Epithelial cell of esophagus (primary cell): ENCODE results near the gene ITGBL1.

Source experiments
- DNase-seq: peaks from one replicate; pipeline ENCODE4 v3.0.0; 2010; ENCODE audit warnings: low read depth
- H3K4me3 ChIP-seq: 2 replicates; pipeline ENCODE4 v1.5.1; 2011; ENCODE audit warnings: mild to moderate bottlenecking, low read length, control low read depth
- TF ChIP-seq, protein P1 (sequence below): IDR thresholded peaks from 2 replicates; pipeline ENCODE4 v1.5.1; 2011; ENCODE audit warnings: low read depth, mild to moderate bottlenecking, low read length, control low read depth, inconsistent platforms; ENCODE audit not compliant: insufficient read depth; ENCODE audit errors: missing control alignments

Gene ITGBL1

DNA sequence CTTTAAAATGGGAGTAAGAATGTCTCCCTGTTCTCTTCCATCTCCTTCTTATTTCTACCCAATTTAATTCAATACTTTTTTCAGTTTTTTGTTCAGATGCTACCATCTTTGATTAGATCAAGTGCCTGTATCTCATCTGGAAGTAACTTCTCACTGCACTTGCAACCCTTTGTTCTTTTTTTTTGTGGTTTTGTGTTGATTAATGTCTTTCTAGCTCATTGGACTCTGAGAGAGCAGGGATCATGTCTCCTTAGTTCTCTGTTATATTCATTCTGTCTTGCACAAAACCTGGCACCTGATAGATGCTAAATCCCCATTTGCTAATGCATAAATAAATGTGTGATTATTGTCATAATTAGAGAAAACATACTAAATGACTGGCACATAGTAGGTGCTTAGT lies 834 bp upstream of the ITGBL1 start:
- TF ChIP-seq, protein P1, sequence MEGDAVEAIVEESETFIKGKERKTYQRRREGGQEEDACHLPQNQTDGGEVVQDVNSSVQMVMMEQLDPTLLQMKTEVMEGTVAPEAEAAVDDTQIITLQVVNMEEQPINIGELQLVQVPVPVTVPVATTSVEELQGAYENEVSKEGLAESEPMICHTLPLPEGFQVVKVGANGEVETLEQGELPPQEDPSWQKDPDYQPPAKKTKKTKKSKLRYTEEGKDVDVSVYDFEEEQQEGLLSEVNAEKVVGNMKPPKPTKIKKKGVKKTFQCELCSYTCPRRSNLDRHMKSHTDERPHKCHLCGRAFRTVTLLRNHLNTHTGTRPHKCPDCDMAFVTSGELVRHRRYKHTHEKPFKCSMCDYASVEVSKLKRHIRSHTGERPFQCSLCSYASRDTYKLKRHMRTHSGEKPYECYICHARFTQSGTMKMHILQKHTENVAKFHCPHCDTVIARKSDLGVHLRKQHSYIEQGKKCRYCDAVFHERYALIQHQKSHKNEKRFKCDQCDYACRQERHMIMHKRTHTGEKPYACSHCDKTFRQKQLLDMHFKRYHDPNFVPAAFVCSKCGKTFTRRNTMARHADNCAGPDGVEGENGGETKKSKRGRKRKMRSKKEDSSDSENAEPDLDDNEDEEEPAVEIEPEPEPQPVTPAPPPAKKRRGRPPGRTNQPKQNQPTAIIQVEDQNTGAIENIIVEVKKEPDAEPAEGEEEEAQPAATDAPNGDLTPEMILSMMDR: no peak
- H3K4me3 ChIP-seq: no peak overlapping the region
- DNase-seq: no peak

DNA sequence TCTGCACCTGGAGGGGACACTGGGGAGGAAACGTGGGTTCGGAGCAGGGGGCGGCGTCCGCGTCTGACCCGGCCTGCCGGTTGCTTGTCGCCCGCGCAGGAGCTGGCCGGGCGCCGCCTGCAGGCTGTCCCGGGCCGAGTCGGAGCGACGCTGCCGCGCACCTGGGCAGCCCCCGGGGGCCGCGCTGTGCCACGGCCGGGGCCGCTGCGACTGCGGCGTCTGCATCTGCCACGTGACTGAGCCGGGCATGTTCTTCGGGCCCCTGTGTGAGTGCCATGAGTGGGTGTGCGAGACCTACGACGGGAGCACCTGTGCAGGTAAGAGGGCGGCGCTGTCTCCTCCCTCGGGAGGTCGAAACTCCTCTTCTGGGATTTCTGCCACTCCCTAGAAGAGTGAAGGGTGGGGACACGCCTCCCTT lies 1.3 kb downstream of the ITGBL1 start:
- peak overlapping the region; percentile 33 for H3K4me3 ChIP-seq
- peak; percentile 74 for DNase-seq
- TF ChIP-seq, protein P1: peak; percentile 1

DNA sequence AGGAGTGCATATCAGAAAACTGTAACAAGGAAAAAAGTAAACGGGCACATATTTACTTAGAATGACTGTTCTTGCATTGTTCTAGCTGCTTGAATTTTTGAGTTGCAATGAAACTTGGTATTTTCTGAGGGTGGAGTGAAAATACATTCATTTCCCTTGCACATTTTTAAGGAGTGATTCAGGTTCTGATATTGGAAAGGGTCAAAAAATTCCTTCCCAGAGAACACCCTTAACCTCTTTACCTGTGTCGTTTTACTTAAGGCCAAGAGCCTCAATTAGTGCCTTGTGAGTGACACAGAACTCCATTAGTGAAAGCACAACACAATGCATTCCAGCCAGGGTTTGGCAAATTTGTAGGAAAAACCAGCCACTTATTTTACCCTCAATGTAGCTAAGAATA lies 2.3 kb downstream of the ITGBL1 start:
- peak; percentile 53 for DNase-seq
- H3K4me3 ChIP-seq: no peak overlapping the region
- TF ChIP-seq, protein P1: no peak

DNA sequence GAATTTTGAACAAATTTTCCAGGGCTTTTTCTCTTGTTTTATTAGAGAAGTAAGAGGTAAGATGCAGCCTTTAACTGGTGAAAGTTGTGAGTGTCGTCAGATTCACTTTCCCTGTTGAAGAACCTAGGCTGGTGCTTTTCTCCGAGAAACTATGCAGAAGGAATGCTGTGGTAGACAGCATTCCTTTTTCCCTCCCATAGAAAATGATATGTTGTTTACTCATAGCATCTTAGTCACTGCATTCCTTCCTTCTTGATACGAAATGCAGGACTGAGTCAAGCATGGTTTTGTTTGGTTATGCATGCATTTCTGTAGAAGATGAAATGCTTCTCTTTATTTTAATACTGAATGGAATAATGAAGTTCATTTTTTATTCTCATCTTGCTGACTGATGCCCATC lies 3.4 kb downstream of the ITGBL1 start:
- peak; percentile 89 for DNase-seq
- no peak overlapping the region for H3K4me3 ChIP-seq
- TF ChIP-seq, protein P1: no peak

DNA sequence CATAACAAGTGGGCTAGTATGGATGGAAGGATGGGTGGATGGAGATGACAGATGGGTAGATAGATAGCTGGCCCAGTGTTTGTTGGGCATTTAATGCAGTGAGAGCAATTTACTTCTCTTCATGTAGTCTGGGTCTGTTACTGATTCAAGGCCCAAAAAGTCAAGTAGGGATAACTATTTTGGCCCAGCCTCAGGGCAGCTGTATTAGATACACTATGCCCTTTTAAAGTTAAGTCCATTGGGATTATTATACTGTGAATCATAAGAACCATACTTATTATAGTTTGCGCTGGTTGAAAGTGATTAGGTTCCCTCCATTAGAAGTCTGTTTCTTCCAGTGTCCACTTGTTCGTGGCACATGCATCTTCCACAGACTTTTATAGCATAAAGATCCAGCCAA lies 4.7 kb downstream of the ITGBL1 start:
- no peak for DNase-seq
- H3K4me3 ChIP-seq: no peak overlapping the region
- TF ChIP-seq, protein P1: no peak

DNA sequence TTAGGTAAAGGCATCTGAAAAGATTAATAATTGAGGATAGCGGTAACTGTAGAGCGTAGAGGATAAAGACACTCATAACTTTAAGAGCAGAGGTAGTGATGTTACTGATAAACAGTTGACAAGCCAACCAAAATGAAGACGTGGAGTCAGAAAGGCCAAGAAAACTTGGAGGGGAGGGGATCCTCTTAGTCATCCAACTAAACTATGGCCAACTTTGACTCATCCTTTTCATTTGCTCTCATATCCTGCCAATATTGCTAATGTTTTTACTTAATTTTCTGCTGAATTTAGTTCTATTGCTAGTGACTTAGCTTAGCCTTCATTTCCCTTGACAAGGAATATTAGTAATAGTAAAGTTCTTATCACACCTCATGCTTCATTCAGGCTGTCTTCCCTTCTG lies 13.4 kb downstream of the ITGBL1 start:
- DNase-seq: no peak
- TF ChIP-seq, protein P1: no peak
- H3K4me3 ChIP-seq: no peak overlapping the region

DNA sequence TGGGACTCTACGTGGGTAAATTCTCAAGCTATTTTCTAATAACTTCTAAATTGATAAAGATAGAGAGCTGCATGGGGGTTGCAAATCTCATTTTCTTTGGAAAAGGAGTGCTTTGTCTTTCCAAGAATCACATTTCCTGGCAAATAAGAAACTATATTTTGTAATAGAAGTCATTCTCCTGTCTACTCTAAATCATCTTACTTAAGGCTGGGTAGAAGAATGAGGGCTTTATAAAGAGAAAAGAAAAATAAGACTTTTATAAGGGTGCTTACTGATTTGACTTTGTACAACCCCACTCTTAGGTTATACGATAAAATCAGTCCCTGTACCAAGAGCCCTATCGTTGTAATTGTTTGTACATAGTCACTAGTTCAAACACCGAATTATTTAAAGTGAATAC lies 14.9 kb downstream of the ITGBL1 start:
- TF ChIP-seq, protein P1: no peak
- DNase-seq: no peak
- no peak overlapping the region for H3K4me3 ChIP-seq
